ENCODE data around the gene DIP2C. TPM values are rescaled to one million over a fixed set of nuclear protein-coding genes. Genes with fewer than 3 reads are reported as not detected.

The DIP2C gene
- total RNA-seq, 1 experiment from 2014 or later, result 11.4 TPM

DNA sequence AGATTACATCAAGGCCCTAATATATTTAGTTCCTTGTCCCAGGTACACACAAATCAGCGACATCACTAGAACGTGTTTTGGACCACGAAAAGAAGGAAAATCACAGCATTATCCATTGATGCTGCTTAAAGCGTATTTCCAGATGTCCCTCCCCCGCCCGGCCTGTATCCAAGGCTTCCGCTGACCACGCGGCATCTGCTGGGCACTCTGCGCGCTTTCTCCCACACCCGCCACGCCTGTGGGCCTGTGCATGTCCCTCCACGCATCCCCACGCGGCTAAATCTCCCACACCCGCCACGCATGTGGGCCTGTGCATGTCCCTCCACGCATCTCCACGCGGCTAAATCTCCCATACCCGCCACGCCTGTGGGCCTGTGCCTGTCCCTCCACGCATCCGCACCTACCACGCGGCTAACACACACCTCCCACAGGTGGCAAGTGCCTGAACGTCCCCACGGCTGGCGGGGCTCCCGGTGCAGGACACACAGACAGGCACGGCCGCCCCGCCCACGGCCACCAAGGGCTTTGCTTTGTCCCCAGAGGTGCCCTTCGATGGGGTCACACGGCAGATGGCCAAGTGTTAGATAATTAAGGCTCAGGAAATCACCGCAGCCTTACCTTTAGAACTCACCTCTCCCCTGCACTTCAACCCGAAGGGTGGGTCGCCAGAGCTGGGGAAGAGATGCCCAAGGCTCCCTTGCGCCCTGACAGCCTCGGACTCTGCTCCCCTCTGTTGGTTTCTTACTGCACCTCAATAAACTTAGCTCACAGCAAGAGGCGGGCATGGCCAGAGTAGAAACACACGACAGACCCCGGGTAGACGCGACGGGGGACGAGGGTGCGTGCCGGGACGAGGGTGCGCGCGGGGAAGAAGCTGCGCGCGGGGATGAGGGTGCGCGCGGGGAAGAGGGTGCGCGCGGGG is 49.5 kb downstream of the DIP2C start:
- intact Hi-C loops (cut with micrococcal nuclease; ENCODE audit: unreplicated experiment), result no loop called here
- no peaks in the 10 kb centered on the region for H3K27me3 ChIP-seq (replicated peaks; ENCODE audit: control insufficient read depth, insufficient read depth, low read length)
- TF ChIP-seq, protein P1, sequence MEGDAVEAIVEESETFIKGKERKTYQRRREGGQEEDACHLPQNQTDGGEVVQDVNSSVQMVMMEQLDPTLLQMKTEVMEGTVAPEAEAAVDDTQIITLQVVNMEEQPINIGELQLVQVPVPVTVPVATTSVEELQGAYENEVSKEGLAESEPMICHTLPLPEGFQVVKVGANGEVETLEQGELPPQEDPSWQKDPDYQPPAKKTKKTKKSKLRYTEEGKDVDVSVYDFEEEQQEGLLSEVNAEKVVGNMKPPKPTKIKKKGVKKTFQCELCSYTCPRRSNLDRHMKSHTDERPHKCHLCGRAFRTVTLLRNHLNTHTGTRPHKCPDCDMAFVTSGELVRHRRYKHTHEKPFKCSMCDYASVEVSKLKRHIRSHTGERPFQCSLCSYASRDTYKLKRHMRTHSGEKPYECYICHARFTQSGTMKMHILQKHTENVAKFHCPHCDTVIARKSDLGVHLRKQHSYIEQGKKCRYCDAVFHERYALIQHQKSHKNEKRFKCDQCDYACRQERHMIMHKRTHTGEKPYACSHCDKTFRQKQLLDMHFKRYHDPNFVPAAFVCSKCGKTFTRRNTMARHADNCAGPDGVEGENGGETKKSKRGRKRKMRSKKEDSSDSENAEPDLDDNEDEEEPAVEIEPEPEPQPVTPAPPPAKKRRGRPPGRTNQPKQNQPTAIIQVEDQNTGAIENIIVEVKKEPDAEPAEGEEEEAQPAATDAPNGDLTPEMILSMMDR (IDR thresholded peaks at IDR 0.05; ENCODE audit: insufficient read depth in 1 of 2, low read depth in 1 of 2, low read length in 1 of 2, severe bottlenecking in 1 of 2, unreplicated experiment in 1 of 2), result no peak
- BruUV-seq (replicated peaks), result no TSS peak
- Mint-ChIP-seq H3K36me3 (ENCODE audit: insufficient read depth, unreplicated experiment) (peaks cover 4% of the 10 kb centered on the region), H3K4me1 (ENCODE audit: low read depth, unreplicated experiment) (peaks cover 11% of the 10 kb centered on the region), H3K9me3 (ENCODE audit: unreplicated experiment) (peaks cover 8% of the 10 kb centered on the region), H3K27ac (ENCODE audit: unreplicated experiment) (no peak overlapping the region), H3K4me3 (ENCODE audit: unreplicated experiment) (no peak overlapping the region), H3K27me3 (ENCODE audit: insufficient read depth, unreplicated experiment) (no peaks in the 10 kb centered on the region)
- no peaks in the 10 kb centered on the region for H3K9me3 ChIP-seq
- peak in 1 of 2 experiments; percentile 33 for DNase-seq
- no peaks in the 10 kb centered on the region for H3K36me3 ChIP-seq (ENCODE audit: control insufficient read depth, insufficient read depth, low read length)
- POLR2A ChIA-PET, result no interaction called here
- no peak overlapping the region for H3K4me3 ChIP-seq (ENCODE audit: low read depth, low read length)
- H3K4me1 ChIP-seq, result peaks cover 5% of the 10 kb centered on the region; the same call in 1 of the 2 replicates
- CTCF ChIA-PET, result no interaction called here

DNA sequence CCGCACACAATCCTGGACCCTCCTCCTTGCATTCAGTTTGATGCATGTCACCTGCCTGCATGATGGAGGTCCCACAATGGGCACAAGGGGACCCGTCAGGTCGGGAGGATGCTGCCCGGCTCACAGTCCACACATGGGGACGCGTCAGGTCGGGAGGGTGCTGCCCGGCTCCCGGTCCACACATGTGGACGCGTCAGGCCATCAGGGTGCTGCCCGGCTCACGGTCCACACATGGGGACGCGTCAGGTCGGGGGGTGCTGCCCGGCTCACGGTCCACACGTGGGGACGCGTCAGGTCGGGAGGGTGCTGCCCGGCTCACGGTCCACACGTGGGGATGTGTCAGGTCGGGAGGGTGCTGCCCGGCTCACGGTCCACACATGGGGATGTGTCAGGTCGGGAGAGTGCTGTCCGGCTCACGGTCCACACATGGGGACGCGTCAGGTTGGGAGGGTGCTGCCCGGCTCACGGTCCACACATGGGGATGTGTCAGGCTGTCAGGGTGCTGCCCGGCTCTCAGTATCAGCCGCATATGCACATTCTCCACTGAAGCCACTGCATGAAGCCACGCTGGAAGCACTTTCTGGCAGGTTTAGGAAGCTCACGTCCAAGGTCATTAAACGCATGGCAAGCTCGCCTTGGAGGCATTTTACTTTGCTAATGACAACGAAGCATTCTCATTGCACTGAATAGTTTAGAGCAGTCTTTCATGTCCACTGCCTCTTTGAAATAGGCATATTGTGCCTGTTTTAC is 50.3 kb downstream of the DIP2C start:
- Mint-ChIP-seq H3K27me3 (ENCODE audit: insufficient read depth, unreplicated experiment) (no peaks in the 10 kb centered on the region), H3K9me3 (ENCODE audit: unreplicated experiment) (no peaks in the 10 kb centered on the region), H3K27ac (ENCODE audit: unreplicated experiment) (no peak overlapping the region), H3K4me1 (ENCODE audit: low read depth, unreplicated experiment) (peaks cover 11% of the 10 kb centered on the region), H3K36me3 (ENCODE audit: insufficient read depth, unreplicated experiment) (peaks cover 4% of the 10 kb centered on the region), H3K4me3 (ENCODE audit: unreplicated experiment) (no peak overlapping the region)
- TF ChIP-seq, protein P1 (IDR thresholded peaks at IDR 0.05; ENCODE audit: insufficient read depth in 1 of 2, low read depth in 1 of 2, low read length in 1 of 2, severe bottlenecking in 1 of 2, unreplicated experiment in 1 of 2), result no peak
- ChIA-PET POLR2A (no interaction called here), CTCF (no interaction called here)
- Histone ChIP-seq H3K4me1 (peaks cover 5% of the 10 kb centered on the region; the same call in 1 of the 2 replicates), H3K36me3 (ENCODE audit: control insufficient read depth, insufficient read depth, low read length) (no peaks in the 10 kb centered on the region), H3K4me3 (ENCODE audit: low read depth, low read length) (no peak overlapping the region), H3K9me3 (no peaks in the 10 kb centered on the region), H3K27me3 (replicated peaks; ENCODE audit: control insufficient read depth, insufficient read depth, low read length) (no peaks in the 10 kb centered on the region)
- intact Hi-C loops (cut with micrococcal nuclease; ENCODE audit: unreplicated experiment), result no loop called here
- BruUV-seq (replicated peaks), result no TSS peak
- no peak for DNase-seq

DNA sequence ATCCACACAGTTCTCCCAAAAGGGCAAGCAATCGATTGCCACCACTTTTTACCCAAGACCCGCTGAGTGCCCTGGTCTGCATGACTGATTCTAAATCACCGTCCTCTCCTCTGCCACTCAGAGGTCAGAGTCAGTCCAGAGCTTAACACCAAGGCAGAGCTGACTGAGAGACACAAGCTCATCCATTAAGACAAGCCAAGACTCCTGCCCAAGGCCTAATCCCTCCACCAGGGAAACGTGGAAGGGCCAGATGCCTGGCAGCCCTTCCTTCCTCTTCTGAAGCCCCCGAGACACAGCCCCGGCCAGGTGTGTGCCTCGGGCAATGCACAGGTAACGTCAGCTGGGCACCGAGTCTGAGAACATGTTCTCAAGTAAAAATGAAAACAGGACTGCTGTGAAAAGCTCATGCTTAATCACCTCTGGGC is 51.7 kb downstream of the DIP2C start:
- Mint-ChIP-seq H3K27me3 (ENCODE audit: insufficient read depth, unreplicated experiment) (no peaks in the 10 kb centered on the region), H3K27ac (ENCODE audit: unreplicated experiment) (no peak overlapping the region), H3K36me3 (ENCODE audit: insufficient read depth, unreplicated experiment) (peaks cover 4% of the 10 kb centered on the region), H3K4me1 (ENCODE audit: low read depth, unreplicated experiment) (peaks cover 11% of the 10 kb centered on the region), H3K4me3 (ENCODE audit: unreplicated experiment) (no peak overlapping the region), H3K9me3 (ENCODE audit: unreplicated experiment) (no peaks in the 10 kb centered on the region)
- H3K36me3 ChIP-seq (ENCODE audit: control insufficient read depth, insufficient read depth, low read length), result no peaks in the 10 kb centered on the region
- no TSS peak for BruUV-seq (replicated peaks)
- DNase-seq, result no peak
- POLR2A ChIA-PET, result no interaction called here
- TF ChIP-seq, protein P1 (IDR thresholded peaks at IDR 0.05; ENCODE audit: insufficient read depth in 1 of 2, low read depth in 1 of 2, low read length in 1 of 2, severe bottlenecking in 1 of 2, unreplicated experiment in 1 of 2), result no peak
- intact Hi-C loops (cut with micrococcal nuclease; ENCODE audit: unreplicated experiment), result no loop called here
- H3K27me3 ChIP-seq (replicated peaks; ENCODE audit: control insufficient read depth, insufficient read depth, low read length), result no peaks in the 10 kb centered on the region
- H3K4me1 ChIP-seq, result peaks cover 5% of the 10 kb centered on the region; the same call in 1 of the 2 replicates
- CTCF ChIA-PET, result interaction anchor here (0.8 kb wide), 1 partner anchor 151 kb away, joined by 3 read pairs; no protein-coding TSS in a partner anchor
- H3K9me3 ChIP-seq, result no peaks in the 10 kb centered on the region
- no peak overlapping the region for H3K4me3 ChIP-seq (ENCODE audit: low read depth, low read length)
